NCI-H226 (cell line): ENCODE measurements around the gene RPL13A.

Source experiments
- DNase-seq: peaks from one replicate; pipeline ENCODE4 v3.0.0-alpha.2; 2015

Gene RPL13A

GRCh38 chr19:49486710-49487276 is 615 bp upstream of the RPL13A start:
- no peak for DNase-seq

GRCh38 chr19:49488046-49488862 is 846 bp downstream of the RPL13A start:
- no peak for DNase-seq

DNA sequence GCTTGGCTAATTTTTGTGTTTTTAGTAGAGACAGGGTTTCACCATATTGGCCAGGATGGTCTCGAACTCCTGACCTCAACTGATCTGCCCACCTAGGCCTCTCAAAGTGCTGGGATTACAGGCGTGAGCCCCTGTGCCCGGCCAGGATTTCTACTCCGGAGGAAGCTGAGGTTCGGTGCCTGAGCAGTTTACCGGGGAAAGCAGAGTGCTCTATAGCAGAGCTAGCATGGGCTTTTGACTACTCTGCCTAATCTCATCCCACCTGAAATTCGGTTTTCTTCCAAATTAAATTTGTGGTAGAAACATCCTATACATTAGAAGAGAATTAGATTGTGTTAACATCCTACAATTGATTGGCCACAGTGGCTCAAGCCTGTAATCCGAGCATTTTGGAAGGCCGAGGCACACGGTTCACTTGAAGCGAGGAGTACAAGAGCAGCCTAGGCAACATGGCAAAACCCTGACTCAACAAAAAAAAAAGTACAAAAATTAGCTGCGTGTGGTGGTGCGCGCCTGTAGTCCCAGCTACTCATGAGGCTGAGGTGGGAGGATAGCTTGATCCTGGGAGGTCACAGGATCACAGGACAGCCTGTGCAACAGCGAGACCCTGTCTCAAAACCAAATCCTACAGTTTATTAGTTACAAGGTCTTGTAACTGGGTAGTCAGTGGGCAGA is 1.6 kb downstream of the RPL13A start:
- no peak for DNase-seq

GRCh38 chr19:49489601-49490167 is 2.3 kb downstream of the RPL13A start:
- DNase-seq = no peak

DNA sequence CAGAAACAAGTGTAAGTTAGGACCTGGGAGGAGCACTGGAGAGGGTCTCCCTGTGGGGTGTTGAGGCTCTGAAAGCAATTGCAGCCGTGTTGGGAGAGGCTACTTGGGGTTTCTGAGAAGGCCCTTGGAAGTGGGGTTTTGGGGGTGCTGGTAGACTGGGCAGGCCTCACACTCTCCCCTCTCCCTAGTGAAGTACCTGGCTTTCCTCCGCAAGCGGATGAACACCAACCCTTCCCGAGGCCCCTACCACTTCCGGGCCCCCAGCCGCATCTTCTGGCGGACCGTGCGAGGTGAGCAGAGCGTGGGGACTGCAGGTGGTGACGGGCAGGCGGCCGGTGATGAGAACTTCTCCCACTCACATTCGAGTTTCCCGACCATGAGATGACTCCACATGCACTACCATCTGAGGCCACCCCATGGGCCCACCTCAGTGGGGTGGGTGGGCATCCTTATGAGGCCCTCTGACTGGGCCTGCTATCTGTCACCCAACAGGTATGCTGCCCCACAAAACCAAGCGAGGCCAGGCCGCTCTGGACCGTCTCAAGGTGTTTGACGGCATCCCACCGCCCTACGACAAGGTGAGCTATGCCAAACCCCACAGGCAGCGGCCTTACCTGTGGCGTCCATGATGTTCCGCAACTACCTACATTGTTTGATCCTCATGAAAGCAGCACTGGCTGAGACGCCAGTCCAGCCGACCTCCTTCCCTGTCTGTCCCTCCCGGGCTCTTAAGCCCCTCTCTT is 3.0 kb downstream of the RPL13A start:
- DNase-seq = no peak

GRCh38 chr19:49491030-49491803 is 3.8 kb downstream of the RPL13A start:
- DNase-seq = no peak

- no peak for DNase-seq
Observed at GRCh38 chr19:49491804-49492572, 4.6 kb downstream of the RPL13A start.

GRCh38 chr19:49492573-49493405 is 5.4 kb downstream of the RPL13A start:
- DNase-seq = no peak

- no peak for DNase-seq
Observed at GRCh38 chr19:49496574-49497008, 9.2 kb downstream of the RPL13A start.

DNA sequence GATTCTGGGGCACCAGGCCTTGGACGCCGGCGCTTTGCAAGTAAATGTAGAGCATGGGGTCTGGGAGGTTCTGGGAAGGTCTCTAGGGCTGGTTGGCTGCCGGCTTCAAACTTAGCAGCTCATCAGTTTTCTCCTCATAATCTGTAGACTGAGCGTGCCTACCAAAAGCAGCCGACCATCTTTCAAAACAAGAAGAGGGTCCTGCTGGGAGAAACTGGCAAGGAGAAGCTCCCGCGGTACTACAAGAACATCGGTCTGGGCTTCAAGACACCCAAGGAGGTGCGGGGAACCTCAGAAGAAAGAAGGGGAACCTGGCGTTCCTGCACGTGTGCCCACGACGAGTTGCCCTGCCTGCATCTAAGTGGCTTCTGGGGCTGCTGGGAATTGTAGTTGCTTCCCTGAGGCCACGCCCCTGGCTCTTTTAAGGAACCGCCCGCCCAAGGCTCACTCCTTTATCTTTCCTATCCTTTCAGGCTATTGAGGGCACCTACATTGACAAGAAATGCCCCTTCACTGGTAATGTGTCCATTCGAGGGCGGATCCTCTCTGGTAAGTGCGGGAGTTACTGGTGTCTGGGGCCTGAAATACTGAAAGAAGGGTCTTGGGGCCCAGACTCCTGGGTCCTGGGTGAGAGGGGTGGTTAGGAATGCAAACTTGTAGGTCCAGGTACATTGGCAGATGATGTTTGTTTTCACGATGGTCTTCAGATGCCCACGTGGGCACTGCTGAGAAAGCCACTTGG is 9.8 kb downstream of the RPL13A start:
- DNase-seq = peak; percentile 42

- DNase-seq = no peak
Observed at GRCh38 chr19:49497789-49498103, 10.3 kb downstream of the RPL13A start.

DNA sequence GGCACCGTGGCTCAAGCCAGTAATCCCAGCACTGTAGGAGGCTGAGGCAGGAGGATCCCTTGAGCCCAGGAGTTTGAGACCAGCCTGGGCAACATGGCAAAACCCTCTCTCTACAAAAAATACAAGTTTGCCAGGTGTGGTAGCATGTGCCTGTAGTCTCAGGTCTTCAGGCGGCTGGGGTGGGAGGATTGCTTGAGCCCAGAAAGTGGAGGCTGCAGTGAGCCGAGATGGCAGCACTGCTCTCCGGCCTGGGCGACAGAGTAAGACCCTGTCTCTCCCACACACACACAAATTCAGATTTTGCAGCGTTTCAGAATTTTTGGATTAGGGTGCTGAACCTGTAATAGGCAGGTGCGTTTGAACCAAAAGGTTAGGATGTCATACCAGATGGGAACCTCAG is 11.1 kb downstream of the RPL13A start:
- no peak for DNase-seq

DNA sequence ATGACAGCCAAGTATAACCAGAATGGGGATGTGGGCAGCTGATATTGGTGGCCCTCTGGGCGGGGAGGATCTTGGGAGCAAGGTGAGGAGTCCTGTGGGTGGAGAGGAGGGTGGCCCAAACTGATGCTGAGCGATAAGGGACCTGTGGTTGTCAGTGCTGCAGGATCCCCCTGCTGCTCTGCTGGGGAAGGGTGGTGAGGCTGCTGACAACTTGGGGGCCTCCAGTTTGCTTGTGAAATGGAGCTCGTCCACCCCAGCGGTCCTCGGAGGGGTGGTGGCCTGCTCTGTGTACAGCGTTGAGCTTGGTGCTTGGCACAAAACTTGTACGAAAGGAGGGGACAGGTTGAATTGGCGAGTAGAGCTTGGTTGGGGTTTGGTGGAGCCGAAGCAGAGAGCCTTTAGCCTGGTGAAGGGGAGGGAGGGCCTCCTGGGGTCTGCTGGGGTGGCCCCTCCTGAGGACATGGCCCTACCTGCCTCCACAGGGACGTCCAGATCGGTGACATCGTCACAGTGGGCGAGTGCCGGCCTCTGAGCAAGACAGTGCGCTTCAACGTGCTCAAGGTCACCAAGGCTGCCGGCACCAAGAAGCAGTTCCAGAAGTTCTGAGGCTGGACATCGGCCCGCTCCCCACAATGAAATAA is 11.7 kb downstream of the RPL13A start:
- no peak for DNase-seq

- DNase-seq = no peak
Observed at GRCh38 chr19:49502866-49503581, 15.6 kb downstream of the RPL13A start.

GRCh38 chr19:49503582-49503962 is 16.2 kb downstream of the RPL13A start:
- DNase-seq = no peak

DNA sequence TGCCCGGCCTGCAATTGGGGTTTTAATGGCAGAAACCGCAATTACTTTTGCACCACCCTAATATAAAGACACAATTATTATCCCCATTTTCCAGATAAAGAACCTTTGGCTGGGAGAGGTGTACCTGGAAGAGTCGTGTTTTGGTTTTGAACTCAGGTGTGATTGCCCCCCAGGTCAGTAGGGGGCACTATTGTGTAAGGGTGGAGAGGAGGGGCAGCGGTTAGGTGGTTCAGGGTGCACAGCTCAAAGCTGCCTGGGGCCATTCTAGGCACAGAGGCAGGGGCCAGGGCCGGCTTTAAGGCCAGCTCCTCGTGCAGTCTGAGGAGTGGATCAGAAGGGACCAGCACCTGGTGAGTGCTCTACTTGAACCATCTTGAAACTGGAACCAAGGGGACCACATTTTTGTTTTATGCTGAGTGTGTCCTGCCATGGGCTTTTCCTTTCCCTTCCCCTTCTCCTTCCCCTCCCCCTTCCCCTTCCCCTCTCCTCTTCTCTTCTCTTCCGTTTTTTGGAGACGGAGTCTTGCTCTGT is 19.2 kb downstream of the RPL13A start:
- peak; percentile 36 for DNase-seq

- DNase-seq = no peak
Observed at GRCh38 chr19:49507803-49508494, 20.5 kb downstream of the RPL13A start.
